HG03571 (cell line): ENCODE results near the gene AFAP1.

Experiments used
- ATAC-seq: cut with Tn5 transposase; IDR thresholded peaks from one replicate; pipeline ENCODE4 v1.9.1; 2021; ENCODE audit not compliant: unreplicated experiment

AFAP1 gene

DNA sequence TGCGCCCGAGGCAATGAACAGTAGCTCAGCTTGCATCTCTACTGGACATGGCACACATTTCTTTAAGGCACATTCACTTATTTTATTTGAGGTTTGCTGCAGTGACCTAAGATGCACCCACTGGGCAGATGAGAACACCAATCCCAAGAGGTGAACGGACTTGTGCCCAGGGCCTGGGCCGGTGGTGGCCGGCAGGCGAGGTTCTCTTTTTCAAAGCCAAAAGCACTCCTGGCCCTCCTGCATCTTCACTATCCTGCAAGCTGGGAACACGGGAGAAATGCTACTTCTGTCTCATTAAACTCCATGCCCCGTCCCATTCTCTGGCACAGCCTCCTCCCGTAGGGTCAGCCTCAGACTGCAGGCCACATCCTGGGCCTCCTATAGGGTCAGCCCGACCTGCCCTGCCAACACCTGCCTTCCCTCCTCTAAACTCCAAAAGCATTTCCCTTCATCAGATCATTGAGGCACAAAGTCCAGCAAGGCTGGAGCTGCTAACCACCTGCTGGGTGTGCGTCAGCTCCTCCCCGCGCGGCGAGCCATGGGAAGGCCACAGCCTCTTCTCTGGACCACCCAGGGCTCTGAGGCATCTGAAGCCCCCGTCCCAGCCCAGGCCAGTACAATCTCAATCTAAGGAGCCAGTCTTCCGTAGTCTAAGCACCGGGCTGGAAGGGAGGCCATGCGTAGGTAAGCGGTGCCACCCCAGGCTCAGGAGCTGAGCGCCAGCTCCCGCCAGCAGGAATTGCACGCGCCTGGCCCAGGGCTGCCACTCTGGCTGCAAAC, 166.1 kb downstream of the AFAP1 start:
- no peak for ATAC-seq

DNA sequence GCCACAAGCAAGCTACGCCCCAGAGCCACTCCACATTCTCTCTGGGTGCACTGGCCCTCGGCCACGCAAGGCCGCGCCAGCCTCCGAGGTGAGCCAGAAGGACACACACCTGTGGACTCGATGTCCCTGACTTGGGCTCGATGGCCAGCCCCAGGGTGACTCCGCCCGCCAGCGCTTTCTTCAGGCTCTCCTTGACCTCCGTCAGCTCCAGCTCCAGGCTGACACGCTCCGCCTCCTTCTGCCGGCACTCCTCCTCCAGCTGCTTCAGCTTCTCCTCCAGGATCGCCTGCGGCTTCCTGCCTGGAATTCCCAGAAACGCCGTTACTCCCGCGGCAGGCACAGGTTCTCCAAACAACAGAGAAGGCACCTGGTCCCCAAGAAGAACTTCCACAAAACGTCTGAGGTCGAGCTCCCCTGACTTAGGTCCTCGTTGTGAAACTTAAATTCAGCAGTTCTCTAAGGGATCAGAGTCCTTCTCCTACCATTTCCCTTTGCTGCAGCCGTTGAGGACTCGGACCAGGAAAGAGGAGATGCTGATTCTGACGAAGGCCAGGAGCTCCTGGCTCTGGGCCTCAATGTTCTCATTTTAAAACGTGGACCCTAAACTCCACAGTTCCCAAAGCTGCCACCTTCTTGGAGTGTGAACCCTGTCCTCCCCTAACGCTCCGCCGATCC, 166.8 kb downstream of the AFAP1 start:
- ATAC-seq = no peak

DNA sequence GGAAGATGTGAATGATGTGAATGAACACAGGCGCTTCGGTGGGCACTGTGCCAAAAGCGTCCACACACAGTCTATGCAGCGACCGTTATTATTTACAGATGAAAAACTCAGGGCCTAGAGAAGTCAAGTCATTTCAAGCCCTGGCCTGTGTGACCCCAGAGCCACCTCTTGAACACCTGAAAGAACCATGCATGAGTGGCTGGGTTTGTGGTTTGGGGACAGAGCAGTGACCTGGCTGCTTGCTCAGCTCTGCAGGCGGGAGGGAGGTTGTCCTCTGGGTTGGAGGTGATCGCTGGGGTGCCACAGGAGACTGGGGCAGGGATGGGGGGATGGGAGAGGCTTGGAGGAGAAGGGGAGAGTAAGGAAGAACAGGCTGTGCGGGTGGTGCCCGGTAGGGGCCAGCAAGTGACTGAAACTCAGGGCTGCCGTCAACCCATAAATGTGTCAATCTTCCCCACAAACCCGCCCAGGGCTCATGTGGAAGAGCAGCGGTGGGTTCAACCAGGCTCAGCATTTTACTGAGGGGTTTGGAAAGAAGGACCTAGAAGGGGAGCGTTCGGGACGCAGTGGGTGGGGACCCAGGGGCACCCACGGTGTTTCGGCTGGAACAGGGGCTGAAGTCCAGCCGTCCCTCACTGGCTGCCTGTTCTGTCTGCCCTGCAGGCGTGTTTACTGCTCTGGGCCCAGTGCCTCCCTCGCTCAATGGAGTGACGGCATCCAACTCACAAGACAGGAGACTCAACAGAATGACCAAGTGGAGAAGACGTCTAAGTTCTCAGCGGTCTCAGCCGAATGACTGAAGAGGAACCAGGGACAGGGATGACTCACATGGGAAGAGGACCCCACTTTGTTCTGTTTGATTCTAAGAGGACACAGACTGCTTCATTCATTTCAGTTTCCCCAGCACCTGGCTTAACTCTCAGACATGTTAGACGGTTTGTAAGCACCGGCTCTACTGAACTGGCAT, 167.8 kb downstream of the AFAP1 start:
- peak; percentile 91 for ATAC-seq

DNA sequence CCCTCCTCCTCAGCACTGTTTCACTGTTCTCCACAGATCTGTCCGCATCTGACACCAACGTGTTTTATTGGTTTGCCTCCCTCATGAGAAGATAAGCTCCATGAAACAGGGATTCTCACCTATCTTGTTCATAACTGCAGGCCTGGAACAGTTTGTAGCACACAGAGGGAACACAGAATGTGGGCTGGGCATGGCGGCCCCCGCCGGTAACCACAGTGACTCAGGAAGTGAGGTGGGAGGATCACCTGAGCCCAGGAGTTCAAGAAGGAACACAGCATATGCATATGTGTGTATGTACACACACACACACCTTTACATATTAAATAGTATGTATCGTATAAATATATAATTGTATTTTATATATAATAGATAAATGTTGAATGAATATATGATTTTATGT, 168.6 kb downstream of the AFAP1 start:
- no peak for ATAC-seq

DNA sequence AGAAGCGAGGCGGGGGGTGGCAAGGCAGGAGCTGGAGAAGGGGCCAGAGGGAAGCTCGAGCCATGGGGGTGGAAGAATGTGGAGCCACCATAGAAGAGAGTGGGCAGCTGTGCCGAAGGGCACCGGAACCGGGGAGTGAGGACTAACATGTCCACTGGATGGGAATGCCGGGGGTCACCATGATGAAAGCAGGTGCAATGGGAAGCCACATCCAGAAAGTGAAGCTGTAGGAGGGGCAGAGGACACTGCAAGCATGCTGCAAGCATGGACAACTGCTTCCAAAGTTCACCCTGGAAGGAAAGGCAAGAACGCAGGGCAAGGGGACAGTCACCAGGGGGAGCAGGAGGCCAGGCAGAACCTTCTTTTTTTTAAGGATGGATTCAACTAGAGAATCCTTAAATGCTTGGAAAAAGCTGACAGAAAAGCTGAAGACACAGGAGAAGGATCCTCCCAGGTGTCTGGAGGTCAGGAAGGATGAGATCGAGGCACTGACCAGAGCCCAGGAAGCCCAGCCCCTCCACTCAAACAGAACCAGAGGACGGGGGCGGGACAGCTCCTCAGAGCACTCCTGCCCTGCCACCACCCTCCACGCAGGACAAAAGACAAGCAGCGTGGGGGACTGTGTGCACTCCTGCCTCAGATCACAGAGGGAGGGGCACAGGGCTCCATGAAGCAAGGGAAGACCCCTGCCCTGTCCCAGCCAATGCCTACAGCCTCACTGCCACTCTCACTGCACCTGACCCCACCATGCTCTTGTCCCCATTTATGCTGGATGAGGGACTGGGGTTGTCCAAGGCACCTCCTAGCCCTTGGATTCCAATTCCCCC, 169.2 kb downstream of the AFAP1 start:
- ATAC-seq = no peak

DNA sequence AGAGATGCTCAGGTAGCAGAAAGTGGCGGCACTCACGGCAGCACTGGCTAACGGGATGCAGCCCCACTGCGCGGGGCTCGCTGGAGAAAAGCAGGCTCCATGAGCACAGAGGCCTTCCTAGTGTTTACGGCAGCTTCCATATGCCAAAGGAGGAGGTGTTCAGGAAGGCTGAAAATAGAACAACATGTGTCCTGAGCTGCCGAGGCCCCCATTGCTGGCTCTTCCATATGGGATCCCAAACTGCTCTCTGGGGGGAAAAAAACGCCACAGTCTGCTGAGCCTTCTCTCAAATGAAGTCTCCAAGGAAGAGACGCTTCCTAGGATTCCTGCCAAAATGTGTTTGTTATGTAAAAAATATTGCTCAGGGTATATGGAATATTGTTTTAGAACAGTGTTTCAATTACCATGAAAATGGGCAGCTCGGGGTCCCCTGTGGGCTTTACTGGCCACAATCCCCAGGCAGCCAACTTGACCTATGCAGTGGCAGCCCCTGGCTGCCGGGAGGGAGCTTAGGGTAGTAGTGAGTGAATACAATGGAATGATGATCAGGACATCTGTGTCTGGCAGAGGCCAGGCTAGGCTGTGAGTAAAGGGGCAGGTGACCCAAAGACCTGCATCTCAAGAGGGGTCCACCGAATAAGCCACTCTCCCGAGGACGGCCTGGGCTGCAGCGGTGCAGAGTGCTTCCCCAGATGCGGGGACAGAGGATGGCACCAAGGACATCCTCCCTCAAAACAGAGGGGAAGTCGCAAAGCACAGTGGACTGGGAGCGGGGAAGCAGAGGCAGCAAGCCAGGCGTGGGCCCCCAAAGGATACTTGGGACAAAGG, 170.1 kb downstream of the AFAP1 start:
- ATAC-seq = no peak

DNA sequence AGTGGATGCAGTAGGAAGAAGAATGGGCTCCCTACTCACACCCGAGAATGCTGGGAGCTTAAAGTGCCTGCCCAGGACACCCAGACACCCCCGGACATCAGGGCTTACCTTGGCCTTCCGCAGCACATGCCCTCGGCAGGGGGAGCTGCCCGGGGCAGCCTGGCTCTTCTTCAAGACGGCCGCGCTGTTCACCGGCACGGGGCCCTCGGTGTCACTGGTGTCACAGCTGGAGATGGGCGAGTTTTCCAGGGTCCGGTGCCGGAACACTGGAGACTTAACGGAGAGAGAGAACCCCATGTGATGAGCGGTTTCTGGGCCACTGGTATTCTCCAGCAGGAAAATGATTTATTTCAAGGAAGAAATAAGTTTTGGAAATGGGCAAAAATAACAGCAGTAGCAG, 170.9 kb downstream of the AFAP1 start:
- no peak for ATAC-seq

DNA sequence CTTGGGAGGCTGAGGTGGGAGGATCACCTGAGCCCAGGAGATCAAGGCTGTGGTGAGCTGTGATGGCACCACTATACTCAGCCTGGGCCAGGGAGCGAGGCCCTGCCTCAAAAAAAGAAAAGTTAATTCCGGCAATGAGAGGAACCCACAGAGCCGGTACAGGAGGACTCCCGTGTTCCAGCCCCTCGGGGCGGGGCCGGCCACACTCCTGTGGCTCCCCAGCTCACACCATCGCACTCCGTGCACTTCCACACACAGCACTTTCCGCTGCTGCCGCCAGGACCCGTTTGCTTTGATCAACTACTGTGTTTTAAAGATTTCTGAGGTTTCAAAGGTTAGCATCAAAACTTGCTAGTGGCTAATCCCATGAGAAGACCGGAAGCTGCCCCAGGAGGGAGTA, 171.7 kb downstream of the AFAP1 start:
- no peak for ATAC-seq

DNA sequence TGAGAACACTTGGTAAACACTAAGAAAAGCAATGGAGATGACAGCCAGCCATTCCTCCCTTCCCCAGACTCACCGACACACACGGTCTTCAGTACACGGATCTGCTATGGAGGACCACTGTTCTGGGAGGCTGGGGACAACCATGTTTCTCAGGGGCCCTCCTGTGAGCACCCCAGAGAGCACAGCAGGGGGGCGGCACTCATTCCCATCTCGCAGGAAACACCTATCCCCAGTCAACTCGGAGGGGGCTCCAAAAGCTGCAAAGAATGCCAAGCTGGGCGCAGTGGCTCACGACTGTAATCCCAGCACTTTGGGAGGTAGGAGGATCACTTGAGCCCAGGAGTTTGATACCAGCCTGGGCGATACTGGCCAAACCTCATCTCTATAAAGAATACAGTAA, 172.1 kb downstream of the AFAP1 start:
- no peak for ATAC-seq

DNA sequence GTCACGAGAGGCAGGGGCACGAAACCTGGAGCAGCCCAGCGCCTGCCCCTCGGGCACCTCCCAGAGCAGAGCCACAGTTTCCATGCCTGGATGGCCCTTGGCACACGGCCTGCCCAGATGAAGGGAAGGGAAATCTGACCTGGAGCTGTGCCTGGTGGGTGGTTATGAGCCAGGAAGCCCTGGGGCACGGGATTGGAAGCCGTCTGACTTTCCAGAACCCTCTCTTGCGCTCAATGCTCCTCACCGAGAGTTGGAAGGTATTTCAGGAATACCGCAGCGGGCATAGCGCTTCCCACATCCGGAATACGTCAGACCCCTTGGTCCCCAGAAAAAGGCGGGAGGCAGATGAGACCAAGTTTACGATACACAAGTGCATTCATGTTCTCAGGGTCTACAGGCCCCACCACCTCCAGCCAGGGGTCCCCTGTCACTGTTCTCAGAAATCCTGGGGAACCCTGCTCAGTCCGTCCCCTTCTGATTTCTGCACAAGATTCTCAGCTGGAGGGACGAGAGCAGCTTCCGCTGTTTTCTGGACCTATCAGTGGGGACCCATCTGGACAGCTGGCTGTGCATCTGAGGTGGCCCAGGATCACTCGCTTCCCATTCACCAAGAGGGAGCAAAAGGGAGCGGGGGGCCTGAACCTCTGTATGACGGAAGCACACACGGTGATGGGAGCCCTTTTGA, 172.9 kb downstream of the AFAP1 start:
- no peak for ATAC-seq

DNA sequence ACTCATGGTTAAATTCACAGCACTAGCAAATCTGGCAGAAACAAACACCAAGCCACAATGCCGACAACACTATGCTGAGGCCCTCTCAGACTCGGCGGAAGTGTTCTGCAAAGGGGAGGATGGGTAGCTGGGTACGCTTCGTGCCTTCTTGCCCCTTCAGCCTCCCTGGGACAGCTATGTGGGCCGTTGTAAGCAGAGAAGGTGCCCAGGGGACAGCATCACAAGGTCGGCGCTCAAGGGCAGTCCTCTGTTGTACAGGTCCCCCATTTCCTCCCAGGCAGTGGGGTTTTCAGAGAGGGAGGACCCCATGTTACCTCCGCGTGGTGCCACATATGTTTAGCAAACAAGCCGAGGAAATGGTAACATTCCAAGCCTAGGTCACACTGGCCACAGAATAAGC, 173.6 kb downstream of the AFAP1 start:
- no peak for ATAC-seq

DNA sequence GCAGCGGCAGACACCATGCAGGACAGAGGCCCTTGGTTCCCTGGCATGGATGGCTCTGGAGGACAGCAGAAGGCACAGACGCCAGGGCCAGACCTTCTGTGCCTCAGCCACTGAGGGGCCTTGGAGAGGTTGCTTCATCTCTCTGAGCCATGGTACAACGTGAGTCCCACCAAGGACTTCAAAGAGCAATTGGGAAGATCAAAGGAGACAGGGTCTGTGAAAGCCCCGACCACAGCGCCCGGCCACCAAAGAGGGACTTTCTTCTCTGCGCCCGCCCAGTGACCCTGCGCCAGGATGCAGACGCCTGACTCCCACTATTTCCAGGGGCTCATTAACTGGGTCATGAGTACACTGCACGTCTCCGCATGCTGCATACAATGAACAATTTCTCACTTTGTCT, 174.0 kb downstream of the AFAP1 start:
- ATAC-seq = no peak

DNA sequence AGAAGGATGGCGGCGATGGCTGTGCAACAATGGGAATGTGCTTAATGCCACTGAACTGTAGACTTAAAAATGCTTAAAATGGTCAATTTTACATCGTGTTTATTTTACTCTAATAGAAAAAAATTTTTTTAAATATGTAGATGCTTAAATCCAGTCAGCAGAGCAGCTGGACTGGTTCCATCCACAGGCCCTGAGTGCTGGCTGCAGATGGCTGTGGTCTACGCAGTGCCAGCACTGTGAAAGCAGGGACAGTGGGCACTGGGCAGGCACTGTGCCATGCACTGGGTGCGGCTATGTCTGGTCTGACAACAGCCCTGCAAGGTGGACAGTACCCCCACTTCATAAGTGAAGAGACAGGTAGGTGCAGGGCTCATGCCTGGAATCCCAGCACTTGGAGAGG, 175.2 kb downstream of the AFAP1 start:
- ATAC-seq = no peak

DNA sequence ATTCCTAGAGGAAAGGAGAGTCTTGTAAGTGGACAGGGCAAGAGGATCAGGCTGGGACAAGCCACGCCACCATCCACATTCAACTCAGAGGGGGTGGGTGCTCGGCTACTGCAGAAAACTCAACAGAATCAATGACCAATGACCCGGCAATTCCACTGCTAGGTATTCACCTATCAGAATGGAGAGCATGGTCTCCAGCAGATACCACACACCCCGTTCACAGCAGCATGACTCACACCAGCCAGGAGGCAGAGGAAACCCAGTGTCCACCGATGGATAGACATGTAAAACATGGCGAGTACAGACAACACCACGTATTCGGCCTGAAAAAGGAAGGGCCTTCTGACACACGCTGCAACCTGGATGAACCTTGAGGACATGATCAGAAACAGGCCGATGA, 175.9 kb downstream of the AFAP1 start:
- no peak for ATAC-seq

DNA sequence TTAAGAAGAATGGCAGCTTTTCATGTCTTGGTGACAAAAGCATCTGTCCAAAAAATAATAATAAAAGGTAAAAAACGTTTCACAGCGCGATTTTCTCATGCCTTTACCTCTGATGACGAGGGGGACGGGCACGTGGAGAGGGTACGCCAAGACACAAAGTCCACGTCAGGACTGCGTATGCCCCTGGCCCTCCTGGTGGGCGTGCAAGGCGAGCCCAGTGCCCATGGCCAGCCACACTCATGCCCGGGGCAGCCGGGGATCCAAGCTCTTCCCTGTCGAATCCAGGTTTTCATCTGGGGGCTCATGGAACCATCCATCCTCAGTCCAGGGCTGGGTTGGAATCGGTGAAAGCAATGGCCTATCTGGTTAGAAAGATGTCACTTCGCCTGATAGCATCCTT, 176.6 kb downstream of the AFAP1 start:
- no peak for ATAC-seq

DNA sequence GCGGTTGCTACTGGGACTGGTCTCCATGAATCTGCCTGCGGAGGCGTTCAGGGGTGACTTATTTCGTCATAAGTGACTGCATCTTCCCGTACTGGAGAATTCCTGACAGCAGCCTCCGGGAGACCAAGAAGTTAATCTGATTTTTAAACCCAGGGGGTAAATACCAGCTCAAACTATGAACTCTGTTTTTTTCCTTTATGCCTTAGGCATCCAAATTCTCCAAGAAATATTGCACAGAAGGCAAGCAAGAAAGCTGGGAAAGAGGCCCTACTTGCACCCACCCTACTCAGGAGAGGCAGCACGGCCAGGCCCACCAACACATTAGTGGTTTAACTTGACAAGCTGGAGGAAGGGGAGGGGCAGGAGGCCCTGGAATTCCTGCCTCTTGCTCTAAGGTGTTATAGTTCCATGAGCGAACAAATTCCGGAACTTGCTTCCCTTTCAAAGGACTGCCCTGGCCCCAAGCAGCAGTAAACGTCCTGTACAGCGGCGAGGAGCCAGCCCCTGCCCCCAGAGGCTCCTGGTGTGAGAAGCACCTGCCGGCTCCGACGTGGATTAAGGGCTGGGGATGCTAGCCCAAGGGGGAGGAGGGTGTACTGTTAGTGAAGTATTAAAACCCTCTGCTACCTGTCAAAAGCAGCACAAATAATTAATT, 177.2 kb downstream of the AFAP1 start:
- ATAC-seq = no peak

DNA sequence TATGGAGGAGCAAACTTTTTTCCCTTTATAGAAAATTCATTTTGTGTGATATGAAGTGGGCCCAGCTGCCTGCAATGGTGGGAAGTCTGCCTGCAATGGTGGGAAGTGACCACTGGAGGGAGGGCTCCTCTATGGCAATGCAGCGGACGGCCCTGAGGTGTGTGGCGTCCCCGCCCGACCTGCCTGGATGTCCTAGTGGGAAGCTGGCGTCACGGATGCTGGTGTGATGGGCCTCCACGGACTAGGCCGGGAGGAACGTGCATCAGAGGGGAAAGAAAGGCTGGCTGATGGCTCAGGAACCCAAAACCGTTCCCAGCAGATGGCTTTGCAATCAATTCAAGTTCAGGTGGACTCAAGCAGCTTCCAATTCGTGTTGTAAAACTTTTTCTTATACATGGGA, 177.9 kb downstream of the AFAP1 start:
- ATAC-seq = no peak

DNA sequence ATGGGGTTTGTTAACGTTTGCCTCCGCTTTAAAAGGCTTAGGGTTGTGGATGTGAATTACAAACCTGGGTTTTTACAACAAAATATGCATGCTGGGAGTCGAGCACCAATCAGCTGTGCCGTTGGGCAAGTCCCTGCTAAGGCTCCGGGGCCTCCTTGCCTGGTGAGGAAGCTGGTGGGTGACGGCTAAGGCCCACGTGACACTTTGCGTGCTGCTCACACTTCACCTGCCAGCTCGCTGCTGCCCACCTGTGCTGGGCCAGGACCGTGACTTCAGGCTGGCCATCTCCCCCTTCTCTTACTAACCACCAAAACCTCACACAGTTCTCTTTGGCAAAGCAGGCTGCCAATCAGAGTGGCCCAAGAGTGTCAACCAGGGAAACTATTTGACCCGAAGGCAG, 178.3 kb downstream of the AFAP1 start:
- ATAC-seq = no peak

DNA sequence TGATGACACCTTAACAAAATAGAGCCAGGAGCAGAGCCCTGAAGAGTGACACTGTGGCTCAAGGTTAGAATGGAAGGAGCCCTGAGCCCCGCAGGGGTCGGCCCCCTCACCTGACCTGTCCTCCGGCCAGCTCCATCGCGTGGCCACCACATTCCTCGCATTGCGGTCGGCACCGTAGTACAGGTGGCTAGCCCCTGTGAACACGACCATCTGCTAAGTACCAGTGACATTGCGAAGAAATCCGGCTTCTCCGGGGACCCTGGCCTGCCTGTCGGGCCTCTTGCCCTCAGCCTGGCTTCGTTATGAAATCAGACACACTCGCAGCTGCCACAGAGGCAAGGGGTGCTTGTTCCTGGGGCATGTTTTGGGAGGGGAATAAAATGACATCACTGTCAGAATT, 179.0 kb downstream of the AFAP1 start:
- no peak for ATAC-seq
